Coronary artery (tissue), 2 donors: ENCODE results near the gene AKAP9.
"Not testable (repeated sequence)": the region's sequence is repeated elsewhere in the genome, so short reads cannot be mapped to it uniquely, and the experiment has no call there.

Experiments
- DNase-seq: peaks from one replicate; pipeline ENCODE4 v3.0.0-alpha.2; 2017; ENCODE audit warnings: low spot score
- H3K27ac ChIP-seq, 2 donors: fragments of 200-600 bp; sonication (generic); one replicate each; pipeline ENCODE4 v1.5.1; 2016 to 2019
- H3K4me3 ChIP-seq: fragments of 200-600 bp; sonication (generic); 2 replicates; pipeline ENCODE4 v1.5.1; 2016; ENCODE audit warnings: mild to moderate bottlenecking, moderate library complexity
- CTCF ChIP-seq: fragments of 200-600 bp; sonication (generic); IDR thresholded peaks from one replicate; pipeline ENCODE4 v1.5.1; 2019; ENCODE audit warnings: antibody characterized with exemption

The AKAP9 gene

GRCh38 chr7:92013611-92014010, 72.9 kb downstream of the AKAP9 start:
- no peak for TF ChIP-seq CTCF
- Histone ChIP-seq H3K27ac (no peak overlapping the region), H3K4me3 (no peak overlapping the region)
- no peak for DNase-seq

- Histone ChIP-seq H3K4me3 (no peak overlapping the region), H3K27ac (no peak overlapping the region)
- no peak for DNase-seq
- no peak for TF ChIP-seq CTCF
These were observed 80.0 kb downstream of the AKAP9 start for GRCh38 chr7:92020636-92021035.

GRCh38 chr7:92025260-92025659, 84.6 kb downstream of the AKAP9 start:
- H3K27ac ChIP-seq = no peak overlapping the region
- no peak for DNase-seq

DNA sequence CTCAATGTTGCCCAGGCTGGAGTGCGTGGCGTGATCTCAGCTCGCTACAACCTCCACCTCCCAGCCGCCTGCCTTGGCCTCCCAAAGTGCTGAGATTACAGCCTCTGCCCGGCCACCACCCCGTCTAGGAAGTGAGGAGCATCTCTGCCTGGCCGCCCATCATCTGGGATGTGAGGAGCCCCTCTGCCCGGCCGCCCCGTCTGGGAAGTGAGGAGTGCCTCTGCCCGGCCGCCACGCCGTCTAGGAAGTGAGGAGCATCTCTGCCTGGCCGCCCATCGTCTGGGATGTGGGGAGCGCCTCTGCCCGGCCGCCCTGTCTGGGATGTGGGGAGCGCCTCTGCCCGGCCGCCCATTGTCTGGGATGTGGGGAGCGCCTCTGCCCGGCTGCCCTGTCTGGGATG, 86.0 kb downstream of the AKAP9 start:
- DNase-seq, H3K4me3 ChIP-seq, H3K27ac ChIP-seq: not testable (repeated sequence)

More at GRCh38 chr7:92025260-92025659, 84.6 kb downstream of the AKAP9 start:
- TF ChIP-seq CTCF = no peak
- no peak overlapping the region for H3K4me3 ChIP-seq

DNA sequence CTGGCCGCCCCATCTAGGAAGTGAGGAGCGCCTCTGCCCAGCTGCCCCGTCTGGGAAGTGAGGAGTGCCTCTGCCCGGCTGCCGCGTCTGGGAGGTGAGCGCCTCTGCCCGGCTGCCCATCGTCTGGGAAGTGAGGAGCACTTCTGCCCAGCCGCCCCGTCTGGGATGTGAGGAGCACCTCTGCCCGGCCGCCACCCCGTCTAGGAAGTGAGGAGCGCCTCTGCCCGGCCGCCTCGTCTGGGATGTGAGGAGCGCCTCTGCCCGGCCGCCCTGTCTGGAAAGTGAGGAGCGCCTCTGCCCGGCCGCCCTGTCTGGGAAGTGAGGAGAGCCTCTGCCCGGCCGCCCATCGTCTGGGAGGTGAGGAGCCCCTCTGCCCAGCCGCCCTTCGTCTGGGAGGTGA, 86.5 kb downstream of the AKAP9 start:
- H3K27ac ChIP-seq, DNase-seq, H3K4me3 ChIP-seq: not testable (repeated sequence)

DNA sequence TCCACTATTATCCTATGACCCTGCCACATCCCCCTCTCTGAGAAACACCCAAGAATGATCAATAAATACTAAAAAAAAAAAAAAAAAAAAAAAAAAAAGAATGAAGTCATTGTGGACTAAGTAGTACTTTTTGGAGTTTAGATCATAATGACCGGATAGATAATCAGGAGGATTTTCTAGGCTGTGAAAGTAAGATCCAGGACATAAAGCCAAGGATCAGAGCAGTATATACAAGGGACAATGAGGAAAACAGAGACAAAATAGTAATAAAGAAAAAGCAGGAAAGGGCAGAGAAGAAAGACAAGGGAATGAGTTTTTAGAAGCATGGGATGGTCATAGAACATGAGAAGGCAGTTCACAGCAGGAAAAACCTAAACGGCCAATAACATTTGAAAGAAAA, 87.6 kb downstream of the AKAP9 start:
- Histone ChIP-seq H3K27ac (no peak overlapping the region), H3K4me3 (no peak overlapping the region)

DNA sequence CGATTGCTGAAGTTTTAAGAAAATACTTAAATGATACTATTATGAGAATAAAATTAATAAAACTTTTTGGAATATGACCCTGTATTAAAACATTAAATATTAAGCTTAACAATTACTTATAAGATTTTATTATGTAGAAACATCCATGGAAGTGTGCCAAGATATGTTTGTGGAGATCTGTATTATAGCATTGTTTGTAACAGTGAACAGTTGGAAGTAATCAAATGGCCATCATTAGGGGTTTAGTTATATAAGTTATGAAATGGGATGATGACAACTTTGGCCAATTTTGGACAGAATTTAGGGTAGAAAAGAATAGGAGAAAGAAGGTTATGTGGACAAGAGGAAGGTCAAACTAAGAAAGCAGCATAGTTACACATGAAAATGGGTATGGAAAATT, 88.0 kb downstream of the AKAP9 start:
- no peak for DNase-seq
- no peak overlapping the region for H3K27ac ChIP-seq
- no peak overlapping the region for H3K4me3 ChIP-seq
- TF ChIP-seq CTCF = no peak

More for the DNA sequence above, 87.6 kb downstream of the AKAP9 start:
- DNase-seq = no peak
- no peak for TF ChIP-seq CTCF

GRCh38 chr7:92034116-92034515, 93.5 kb downstream of the AKAP9 start:
- no peak overlapping the region for H3K27ac ChIP-seq
- DNase-seq = no peak
- no peak for TF ChIP-seq CTCF
- no peak overlapping the region for H3K4me3 ChIP-seq
